Lung (tissue), 12 donors: Measurements from ENCODE around the gene BICRAL. TPM values are rescaled to one million over a fixed set of nuclear protein-coding genes. Genes with fewer than 3 reads are reported as not detected.

ENCODE experiments used
- ATAC-seq: fragments of 200-7000 bp; cut with Tn5 transposase; one replicate; pipeline ENCODE4 v1.9.1; 2020; ENCODE audit warnings: moderate number of reproducible peaks; ENCODE audit not compliant: insufficient read depth, low FRiP score
- DNase-seq, 3 donors: peaks; one replicate each; pipeline ENCODE4 v3.0.0-alpha.2; 2013 to 2017
- H3K27ac ChIP-seq, 2 donors: one replicate each; pipeline ENCODE4 v1.5.1; 2013; ENCODE audit warnings: mild to moderate bottlenecking in 2 of 2, moderate library complexity in 2 of 2, control low read depth in 1 of 2, inconsistent platforms in 1 of 2, low read depth in 1 of 2, low read length in 1 of 2
- H3K27me3 ChIP-seq, 3 donors: one replicate each; pipeline ENCODE4 v1.5.1; 2013; ENCODE audit warnings: low read length in 2 of 3; ENCODE audit not compliant: control insufficient read depth in 3 of 3, insufficient read depth in 3 of 3
- H3K36me3 ChIP-seq, 4 donors: one replicate each; pipeline ENCODE4 v1.5.1; 2013; ENCODE audit warnings: low read length in 4 of 4, mild to moderate bottlenecking in 1 of 4, moderate library complexity in 1 of 4; ENCODE audit not compliant: control insufficient read depth in 4 of 4, insufficient read depth in 4 of 4
- H3K4me1 ChIP-seq, 5 donors: one replicate each; pipeline ENCODE4 v1.5.1; 2013; ENCODE audit warnings: low read length in 5 of 5, mild to moderate bottlenecking in 2 of 5, moderate library complexity in 1 of 5; ENCODE audit not compliant: control insufficient read depth in 5 of 5, insufficient read depth in 5 of 5
- H3K4me3 ChIP-seq: one replicate; pipeline ENCODE4 v1.5.1; 2013; ENCODE audit warnings: mild to moderate bottlenecking, control low read depth, moderate library complexity
- H3K9ac ChIP-seq, 2 donors: one replicate each; pipeline ENCODE4 v1.5.1; 2013; ENCODE audit warnings: low read length in 2 of 2, control low read depth in 1 of 2; ENCODE audit not compliant: insufficient read depth in 1 of 2
- H3K9me3 ChIP-seq, 4 donors: one replicate each; pipeline ENCODE4 v1.5.1; 2013; ENCODE audit warnings: low read length in 3 of 4, mild to moderate bottlenecking in 1 of 4, moderate library complexity in 1 of 4; ENCODE audit not compliant: control insufficient read depth in 4 of 4, insufficient read depth in 3 of 4
- WGBS, 2 donors: extraction: QIAGEN DNeasy Blood & Tissue Kit; methylation state at CpG; one replicate each; pipeline ENCODE4 v1.1.7; 2013; 5-methylcytosine and 5-hydroxymethylcytosine counted together
- polyA plus RNA-seq, 2 donors: library from polyadenylated mRNA; stranded (reverse); fragments of 200-250 nt; gene quantifications; one replicate each; pipeline ENCODE4 v1.2.1, GENCODE V29; 2013
- total RNA-seq, 2 donors: library from RNA; depleted of rRNA in 1 of 2; stranded (reverse); fragments of >200 nt in 1 of 2; gene quantifications; one replicate each; pipeline ENCODE4 v1.2.1, GENCODE V29; 2014 to 2021
- TF ChIP-seq, protein P1 (sequence below): IDR thresholded peaks from 2 replicates; pipeline ENCODE4 v1.5.1; 2012; ENCODE audit warnings: mild to moderate bottlenecking; ENCODE audit errors: control extremely low read depth, extremely low read depth
- donor health status: control.
- donor health status: control.
- donor health status: Bipolar disorder and iron deficiency.
- donor health status: healthy.
- donor health status: DM: yes; HTN: yes; CAD: no.

BICRAL gene
- total and polyA plus RNA-seq, 4 donors, result 2.8 to 18.6 (median 10.7) TPM

DNA sequence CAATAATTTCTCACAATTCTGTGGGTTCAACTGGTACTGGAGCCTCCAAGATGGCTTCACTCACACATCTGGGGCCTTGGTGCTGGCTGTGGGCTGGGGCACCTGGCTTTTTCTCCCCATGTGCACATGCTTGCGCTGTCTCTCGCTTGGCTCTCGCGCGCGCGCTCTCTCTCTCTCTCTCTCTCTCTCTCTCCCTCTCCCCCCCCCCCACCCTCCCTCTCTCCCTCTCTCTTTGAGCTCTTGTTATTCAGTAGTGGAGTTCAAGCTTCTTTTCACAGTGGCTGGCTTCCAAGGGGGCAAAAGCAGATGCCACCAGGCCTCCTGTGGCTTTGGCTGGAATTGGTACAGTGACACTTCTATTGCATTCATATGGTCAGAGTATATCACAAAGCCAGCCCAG is 25.1 kb upstream of the BICRAL start:
- H3K27ac ChIP-seq, result no peak overlapping the region
- WGBS, 2 donors, result 98 to 100% methylated on average over 3 to 7 of the region's 7 CpGs

DNA sequence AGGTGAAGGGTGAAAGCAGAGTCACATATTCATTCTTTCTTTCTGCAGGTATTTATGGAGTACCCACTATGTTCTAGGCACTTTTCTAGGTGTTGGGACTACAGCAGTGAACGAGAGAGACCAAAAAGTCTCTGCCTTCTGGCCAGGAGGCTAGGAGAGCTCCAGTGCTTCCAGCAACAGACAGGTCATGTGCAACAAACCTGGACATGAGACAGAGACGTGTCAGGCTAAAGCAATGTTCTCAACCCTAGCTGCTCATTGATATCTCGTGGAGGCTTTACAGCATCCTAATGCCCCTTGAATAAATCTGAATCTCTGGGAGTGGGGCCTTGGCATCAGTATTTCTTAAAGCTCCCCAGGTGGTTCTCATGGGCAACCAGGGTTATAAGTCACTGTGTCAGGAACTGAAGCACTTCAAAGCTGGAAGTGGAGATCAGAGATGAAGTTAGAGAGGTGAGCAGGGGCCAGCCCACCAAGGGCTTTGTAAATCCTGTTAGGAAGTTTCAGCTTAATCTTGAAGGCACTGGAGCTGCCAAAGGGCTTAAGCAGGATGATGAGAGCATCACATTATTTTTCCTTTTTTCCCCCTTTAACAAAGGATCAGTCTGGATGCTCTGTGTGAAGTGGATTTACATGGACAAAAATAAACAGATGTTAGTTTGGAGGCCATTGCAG is 23.0 kb upstream of the BICRAL start:
- H3K4me1 ChIP-seq, result no peaks in the 10 kb centered on the region

More for the DNA sequence above, 25.1 kb upstream of the BICRAL start:
- Histone ChIP-seq H3K36me3 (peaks cover 0 to 3% (median 0%) of the 10 kb centered on the region in 4 donors), H3K9ac (no peak overlapping the region), H3K4me1 (no peaks in the 10 kb centered on the region), H3K4me3 (no peak overlapping the region), H3K9me3 (no peaks in the 10 kb centered on the region), H3K27me3 (no peaks in the 10 kb centered on the region)
- DNase-seq (no peak), ATAC-seq (no peak)
- TF ChIP-seq, protein P1, sequence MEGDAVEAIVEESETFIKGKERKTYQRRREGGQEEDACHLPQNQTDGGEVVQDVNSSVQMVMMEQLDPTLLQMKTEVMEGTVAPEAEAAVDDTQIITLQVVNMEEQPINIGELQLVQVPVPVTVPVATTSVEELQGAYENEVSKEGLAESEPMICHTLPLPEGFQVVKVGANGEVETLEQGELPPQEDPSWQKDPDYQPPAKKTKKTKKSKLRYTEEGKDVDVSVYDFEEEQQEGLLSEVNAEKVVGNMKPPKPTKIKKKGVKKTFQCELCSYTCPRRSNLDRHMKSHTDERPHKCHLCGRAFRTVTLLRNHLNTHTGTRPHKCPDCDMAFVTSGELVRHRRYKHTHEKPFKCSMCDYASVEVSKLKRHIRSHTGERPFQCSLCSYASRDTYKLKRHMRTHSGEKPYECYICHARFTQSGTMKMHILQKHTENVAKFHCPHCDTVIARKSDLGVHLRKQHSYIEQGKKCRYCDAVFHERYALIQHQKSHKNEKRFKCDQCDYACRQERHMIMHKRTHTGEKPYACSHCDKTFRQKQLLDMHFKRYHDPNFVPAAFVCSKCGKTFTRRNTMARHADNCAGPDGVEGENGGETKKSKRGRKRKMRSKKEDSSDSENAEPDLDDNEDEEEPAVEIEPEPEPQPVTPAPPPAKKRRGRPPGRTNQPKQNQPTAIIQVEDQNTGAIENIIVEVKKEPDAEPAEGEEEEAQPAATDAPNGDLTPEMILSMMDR, result no peak

DNA sequence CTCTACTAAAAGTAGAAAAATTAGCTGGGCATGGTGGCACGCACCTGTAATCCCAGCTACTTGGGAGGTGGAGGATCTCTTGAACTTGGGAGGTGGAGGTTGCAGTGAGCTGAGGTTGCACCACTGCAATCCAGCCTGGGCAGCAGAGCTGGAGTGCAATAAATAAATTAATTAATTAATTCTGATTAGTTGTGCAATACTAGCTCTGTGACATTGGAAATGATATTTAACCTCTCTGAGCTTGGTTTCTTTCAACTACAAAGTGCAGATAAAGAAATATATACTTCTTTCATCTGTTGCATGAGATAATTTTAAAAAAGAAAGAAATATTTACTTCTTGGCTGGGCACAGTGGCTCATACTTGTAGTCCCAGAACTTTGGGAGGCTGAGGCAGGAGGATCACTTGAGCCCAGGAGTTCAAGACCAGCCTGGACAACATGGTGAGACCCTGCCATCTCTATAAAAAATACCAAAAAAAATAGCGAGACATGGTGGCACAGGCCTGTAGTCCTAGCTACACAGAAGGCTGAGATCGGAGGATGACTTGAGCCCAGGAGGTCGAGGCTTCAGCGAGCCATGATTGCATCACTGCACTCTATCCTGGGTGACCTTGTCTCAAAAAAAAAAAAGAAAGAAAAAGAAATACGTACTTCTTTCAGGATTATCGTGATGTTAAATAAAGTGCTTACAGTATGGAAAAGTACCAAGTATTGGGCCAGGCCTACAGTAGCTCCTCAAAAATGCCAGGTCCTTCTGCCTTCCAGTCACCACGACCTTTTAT is 20.4 kb upstream of the BICRAL start:
- no peak overlapping the region for H3K9ac ChIP-seq
- DNase-seq (no peak), ATAC-seq (no peak)
- peaks cover 0 to 3% (median 0%) of the 10 kb centered on the region in 4 donors for H3K36me3 ChIP-seq
- no peaks in the 10 kb centered on the region for H3K4me1 ChIP-seq
- no peak overlapping the region for H3K27ac ChIP-seq
- no peaks in the 10 kb centered on the region for H3K27me3 ChIP-seq
- H3K9me3 ChIP-seq, result no peaks in the 10 kb centered on the region
- WGBS, 2 donors, result 87 to 90% methylated on average over 8 of the region's 8 CpGs
- no peak overlapping the region for H3K4me3 ChIP-seq
- TF ChIP-seq, protein P1, result no peak

More for the DNA sequence above, 23.0 kb upstream of the BICRAL start:
- H3K27ac ChIP-seq, result no peak overlapping the region
- H3K36me3 ChIP-seq, result peaks cover 0 to 3% (median 0%) of the 10 kb centered on the region in 4 donors
- DNase-seq (no peak), ATAC-seq (no peak)
- WGBS, 2 donors, result 94 to 96% methylated on average over 3 of the region's 3 CpGs
- no peaks in the 10 kb centered on the region for H3K9me3 ChIP-seq
- no peak overlapping the region for H3K9ac ChIP-seq
- TF ChIP-seq, protein P1, result no peak
- H3K27me3 ChIP-seq, result no peaks in the 10 kb centered on the region
- no peak overlapping the region for H3K4me3 ChIP-seq
